ENCODE data around the gene SGSH.

SGSH gene

DNA sequence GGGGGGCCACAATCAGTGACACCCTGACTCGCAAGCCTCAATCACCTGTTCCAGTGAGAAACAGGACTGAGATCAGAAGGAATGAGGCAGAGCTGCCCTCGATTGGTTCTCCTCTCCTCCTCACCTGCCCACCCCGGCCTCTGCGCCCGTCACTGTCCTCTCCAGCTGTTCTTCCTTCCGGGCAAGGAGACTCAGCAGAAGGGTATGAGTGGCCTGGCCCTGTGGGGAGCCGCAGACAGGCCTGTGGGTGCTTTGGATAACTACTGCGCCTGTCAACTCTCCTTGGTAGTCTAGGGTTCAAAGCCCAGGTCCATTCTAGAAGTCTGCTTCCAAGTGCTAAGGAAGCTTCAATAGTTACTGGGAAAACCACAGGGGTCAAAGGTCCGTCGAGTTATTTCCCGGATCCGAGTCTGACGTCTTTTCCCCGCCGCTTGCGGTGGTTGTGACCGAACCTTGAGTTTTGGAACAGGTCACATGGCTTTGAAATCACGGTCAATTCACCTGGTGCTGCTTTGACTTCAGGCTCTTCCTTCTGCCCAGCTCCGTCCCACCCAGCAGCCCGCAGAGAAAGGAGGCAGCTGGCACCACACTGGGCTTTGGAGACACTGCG lies 42.0 kb downstream of the SGSH start:
- TF ChIP-seq, protein P1, sequence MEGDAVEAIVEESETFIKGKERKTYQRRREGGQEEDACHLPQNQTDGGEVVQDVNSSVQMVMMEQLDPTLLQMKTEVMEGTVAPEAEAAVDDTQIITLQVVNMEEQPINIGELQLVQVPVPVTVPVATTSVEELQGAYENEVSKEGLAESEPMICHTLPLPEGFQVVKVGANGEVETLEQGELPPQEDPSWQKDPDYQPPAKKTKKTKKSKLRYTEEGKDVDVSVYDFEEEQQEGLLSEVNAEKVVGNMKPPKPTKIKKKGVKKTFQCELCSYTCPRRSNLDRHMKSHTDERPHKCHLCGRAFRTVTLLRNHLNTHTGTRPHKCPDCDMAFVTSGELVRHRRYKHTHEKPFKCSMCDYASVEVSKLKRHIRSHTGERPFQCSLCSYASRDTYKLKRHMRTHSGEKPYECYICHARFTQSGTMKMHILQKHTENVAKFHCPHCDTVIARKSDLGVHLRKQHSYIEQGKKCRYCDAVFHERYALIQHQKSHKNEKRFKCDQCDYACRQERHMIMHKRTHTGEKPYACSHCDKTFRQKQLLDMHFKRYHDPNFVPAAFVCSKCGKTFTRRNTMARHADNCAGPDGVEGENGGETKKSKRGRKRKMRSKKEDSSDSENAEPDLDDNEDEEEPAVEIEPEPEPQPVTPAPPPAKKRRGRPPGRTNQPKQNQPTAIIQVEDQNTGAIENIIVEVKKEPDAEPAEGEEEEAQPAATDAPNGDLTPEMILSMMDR (IDR thresholded peaks at IDR 0.05; ENCODE audit: insufficient read depth, low read length, missing control alignments), result no peak
- H3K4me3 ChIP-seq (ENCODE audit: low read depth, low read length), result no peak overlapping the region
- no peak for DNase-seq (ENCODE audit: low read depth, low spot score)
- ChIA-PET CTCF (interaction anchor here (1.0 to 1.7 kb wide), 2 partner anchors 11 to 77 kb away, joined by 3 to 6 read pairs; partner anchors contain the start of gene GAA), POLR2A (no interaction called here)

DNA sequence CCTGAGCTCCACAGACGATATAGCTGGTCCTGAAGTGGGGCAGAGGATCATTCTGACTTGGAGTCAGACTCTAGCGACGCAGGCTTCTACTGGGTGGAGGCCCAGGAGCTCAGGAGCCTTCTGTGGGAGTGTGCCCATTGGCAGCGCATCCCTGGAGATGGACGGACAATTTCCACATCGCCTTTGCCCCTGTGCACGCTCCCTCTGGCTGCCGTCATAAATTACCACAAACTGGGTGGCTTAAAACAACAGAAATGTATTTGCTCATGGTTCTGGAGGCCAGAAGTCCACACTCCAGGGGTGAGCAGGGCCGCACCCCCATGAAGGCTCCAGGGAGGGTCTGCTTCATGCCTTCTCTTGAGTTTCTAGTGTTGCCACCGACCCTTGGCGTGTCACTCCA lies 43.4 kb downstream of the SGSH start:
- ChIA-PET CTCF (interaction anchor here (1.5 kb wide), 1 partner anchor 75 kb away, joined by 4 read pairs; the partner anchor contains the start of gene GAA), POLR2A (no interaction called here)
- no peak for DNase-seq (ENCODE audit: low read depth, low spot score)
- no peak overlapping the region for H3K4me3 ChIP-seq (ENCODE audit: low read depth, low read length)
- TF ChIP-seq, protein P1 (IDR thresholded peaks at IDR 0.05; ENCODE audit: insufficient read depth, low read length, missing control alignments), result no peak

DNA sequence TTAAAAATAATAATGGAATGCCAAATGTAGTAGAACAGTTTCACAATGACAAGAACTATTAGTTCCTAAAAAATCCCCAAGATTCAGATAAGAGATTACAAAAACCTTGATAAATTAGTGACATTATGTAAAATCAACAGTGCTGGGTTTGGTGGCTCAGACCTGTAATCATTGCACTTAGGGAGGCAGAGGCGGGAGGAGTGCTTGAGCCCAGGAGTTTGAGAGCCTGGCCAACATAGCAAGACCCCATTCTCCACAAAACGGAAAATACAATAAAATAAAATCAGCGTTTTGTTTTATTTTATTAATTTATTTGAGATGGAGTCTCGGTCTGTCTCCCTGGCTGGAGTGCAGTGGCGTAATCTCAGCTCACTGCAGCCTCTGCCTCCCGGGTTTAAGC lies 46.2 kb downstream of the SGSH start:
- DNase-seq (ENCODE audit: low read depth, low spot score), result no peak
- CTCF ChIA-PET, result interaction anchor here (1.0 kb wide), 1 partner anchor 23 kb away, joined by 3 read pairs; no protein-coding TSS in a partner anchor
- TF ChIP-seq, protein P1 (IDR thresholded peaks at IDR 0.05; ENCODE audit: insufficient read depth, low read length, missing control alignments), result no peak
- H3K4me3 ChIP-seq (ENCODE audit: low read depth, low read length), result no peak overlapping the region
- POLR2A ChIA-PET, result no interaction called here

DNA sequence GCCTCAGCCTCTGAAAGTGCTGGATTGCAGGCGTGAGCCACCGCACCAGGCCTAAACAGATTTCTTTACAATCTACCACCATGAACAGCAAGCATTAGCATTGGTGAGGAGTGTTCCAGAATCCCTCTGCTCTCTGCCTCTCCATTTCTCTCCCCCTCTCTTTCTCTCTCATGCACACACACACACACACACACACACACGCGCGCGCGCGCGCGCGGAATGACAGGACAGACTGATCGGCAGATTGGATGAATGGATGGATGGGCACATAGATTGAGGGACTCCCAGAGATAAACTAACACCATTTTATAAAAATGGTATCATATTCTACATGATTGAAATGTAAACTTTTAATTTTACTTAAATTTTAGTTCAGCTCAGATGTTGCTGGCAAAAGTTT lies 47.0 kb downstream of the SGSH start:
- POLR2A ChIA-PET, result no interaction called here
- TF ChIP-seq, protein P1 (IDR thresholded peaks at IDR 0.05; ENCODE audit: insufficient read depth, low read length, missing control alignments), result no peak
- CTCF ChIA-PET, result interaction anchor here (1.0 kb wide), 1 partner anchor 23 kb away, joined by 3 read pairs; no protein-coding TSS in a partner anchor
- DNase-seq (ENCODE audit: low read depth, low spot score), result no peak
- H3K4me3 ChIP-seq (ENCODE audit: low read depth, low read length), result no peak overlapping the region

DNA sequence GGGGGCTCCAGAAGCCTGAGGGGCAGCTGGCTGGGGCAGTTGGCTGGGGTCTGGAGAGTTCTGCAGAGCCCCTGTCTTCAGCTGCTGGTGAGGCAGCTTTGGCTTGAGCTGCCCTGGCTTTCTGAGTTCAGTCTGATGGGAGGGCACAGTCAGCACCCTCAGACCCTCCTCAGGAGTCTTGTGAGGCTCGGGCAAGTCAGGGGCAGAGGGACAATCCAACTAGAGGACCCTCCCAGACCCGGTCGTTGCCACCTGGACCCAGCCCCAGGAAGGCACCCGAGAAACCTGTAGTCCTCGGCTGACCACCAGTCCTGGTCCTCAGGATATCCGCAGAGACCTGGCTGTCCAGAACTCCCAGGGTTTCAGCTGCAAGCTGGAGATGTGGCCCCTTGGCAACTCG lies 48.5 kb downstream of the SGSH start:
- TF ChIP-seq, protein P1 (IDR thresholded peaks at IDR 0.05; ENCODE audit: insufficient read depth, low read length, missing control alignments), result no peak
- CTCF ChIA-PET, result no interaction called here
- POLR2A ChIA-PET, result no interaction called here

DNA sequence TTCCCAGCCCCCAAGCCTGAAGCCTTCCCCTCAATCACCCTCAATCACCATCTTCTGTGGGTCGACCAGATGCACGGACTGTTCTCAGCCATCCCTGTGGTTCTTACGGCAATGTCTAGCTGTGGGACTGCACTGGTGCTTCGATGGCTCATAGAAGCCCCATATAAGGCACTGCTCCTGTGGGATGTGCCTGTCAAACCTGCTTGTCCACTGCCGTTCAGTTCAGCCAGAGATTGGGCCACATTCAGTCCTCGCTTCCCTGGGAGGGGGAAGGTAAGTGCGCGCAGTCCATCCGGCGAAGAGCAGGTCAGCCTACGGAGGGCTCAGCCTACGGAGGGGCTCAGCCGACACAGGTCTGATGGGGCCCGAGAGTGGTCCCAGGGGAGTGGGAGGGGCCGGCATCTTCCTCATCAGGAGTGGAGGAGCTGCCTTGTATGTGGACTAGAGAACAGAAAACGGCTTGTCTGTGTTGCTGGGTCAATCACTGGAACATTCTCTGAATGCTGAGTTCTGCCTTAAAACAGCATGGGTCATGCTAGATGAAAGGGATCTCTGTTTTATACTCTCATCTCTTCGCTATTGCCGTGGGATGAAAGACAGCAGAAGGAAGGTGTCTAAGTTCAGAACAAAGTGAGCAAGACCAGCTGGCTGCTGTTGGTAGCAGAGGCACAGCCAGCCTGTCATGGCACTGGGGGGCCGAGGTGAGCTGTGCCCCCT lies 50.2 kb downstream of the SGSH start, which contains the start of gene CARD14:
CARD14 (plus strand) TSS at position 247 of the 717 bp plus-strand sequence. CDS start 11,409 bp downstream, outside the sequence.
- ChIA-PET POLR2A (no interaction called here), CTCF (no interaction called here)
- no peak within 1 kb of the TSS for H3K4me3 ChIP-seq (ENCODE audit: low read depth, low read length)
- DNase-seq (ENCODE audit: low read depth, low spot score), result no peak
- TF ChIP-seq, protein P1 (IDR thresholded peaks at IDR 0.05; ENCODE audit: insufficient read depth, low read length, missing control alignments), result no peak

More for the DNA sequence above, 48.5 kb downstream of the SGSH start:
- H3K4me3 ChIP-seq (ENCODE audit: low read depth, low read length), result no peak overlapping the region
- DNase-seq (ENCODE audit: low read depth, low spot score), result no peak

All from AG04449 (cell line).